Measurements from ENCODE around the gene LHPP.

DNA sequence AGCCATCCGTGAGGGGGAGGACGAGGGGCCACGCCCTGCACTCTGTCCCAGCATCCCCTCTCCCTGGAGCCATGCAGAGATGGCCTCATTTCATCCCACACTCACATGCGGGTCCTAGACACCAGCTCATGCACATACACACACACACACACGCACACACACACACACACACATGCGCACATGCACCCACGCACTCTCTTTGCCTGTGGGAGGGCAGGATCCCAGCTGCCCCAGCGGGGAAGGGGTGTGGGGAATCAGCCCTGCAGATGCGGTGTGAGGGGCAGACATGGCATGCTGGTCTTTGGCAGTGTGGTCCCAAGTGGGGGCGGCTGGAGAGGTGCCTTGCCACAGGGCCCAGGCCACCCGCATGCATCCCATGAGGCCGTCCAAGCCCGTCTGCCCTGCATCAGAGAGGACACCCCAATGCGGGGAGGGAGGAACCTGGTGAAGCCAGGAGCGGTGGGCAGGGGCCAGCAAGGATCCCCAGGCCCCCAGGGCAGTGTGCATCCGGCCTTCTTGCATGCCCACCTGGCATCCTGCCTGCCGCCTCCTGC lies 68.1 kb downstream of the LHPP start:
- TF ChIP-seq, protein P1, sequence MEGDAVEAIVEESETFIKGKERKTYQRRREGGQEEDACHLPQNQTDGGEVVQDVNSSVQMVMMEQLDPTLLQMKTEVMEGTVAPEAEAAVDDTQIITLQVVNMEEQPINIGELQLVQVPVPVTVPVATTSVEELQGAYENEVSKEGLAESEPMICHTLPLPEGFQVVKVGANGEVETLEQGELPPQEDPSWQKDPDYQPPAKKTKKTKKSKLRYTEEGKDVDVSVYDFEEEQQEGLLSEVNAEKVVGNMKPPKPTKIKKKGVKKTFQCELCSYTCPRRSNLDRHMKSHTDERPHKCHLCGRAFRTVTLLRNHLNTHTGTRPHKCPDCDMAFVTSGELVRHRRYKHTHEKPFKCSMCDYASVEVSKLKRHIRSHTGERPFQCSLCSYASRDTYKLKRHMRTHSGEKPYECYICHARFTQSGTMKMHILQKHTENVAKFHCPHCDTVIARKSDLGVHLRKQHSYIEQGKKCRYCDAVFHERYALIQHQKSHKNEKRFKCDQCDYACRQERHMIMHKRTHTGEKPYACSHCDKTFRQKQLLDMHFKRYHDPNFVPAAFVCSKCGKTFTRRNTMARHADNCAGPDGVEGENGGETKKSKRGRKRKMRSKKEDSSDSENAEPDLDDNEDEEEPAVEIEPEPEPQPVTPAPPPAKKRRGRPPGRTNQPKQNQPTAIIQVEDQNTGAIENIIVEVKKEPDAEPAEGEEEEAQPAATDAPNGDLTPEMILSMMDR (IDR thresholded peaks at IDR 0.05), result no peak
- no peak for TF ChIP-seq POLR2A (IDR thresholded peaks at IDR 0.05)
